Neural cell (in vitro differentiated cells): Measurements from ENCODE around the gene PLD4. TPM values are rescaled to one million over a fixed set of nuclear protein-coding genes. Genes with fewer than 3 reads are reported as not detected.
"Not testable (repeated sequence)": the region's sequence is repeated elsewhere in the genome, so short reads cannot be mapped to it uniquely, and the experiment has no call there.

Source experiments
- H2AFZ ChIP-seq: fragments of 200-600, 300-800 bp; sonication (generic), shearing (Covaris generic); 2 replicates; pipeline ENCODE4 v1.6.0; 2014; ENCODE audit warnings: low read depth, mild to moderate bottlenecking, antibody characterized with exemption, low read length, moderate library complexity
- H3F3A ChIP-seq: fragments of 200-600 bp; shearing (Covaris generic); 2 replicates; pipeline ENCODE4 v1.6.1; 2016; ENCODE audit warnings: mild to moderate bottlenecking, moderate library complexity, mixed read lengths, antibody characterized with exemption, low read length; ENCODE audit not compliant: insufficient read depth, poor library complexity, severe bottlenecking
- H3K27ac ChIP-seq: fragments of 200-600, 300-800 bp; sonication (generic), shearing (Covaris generic); 2 replicates; pipeline ENCODE4 v1.5.1; 2014; ENCODE audit warnings: mild to moderate bottlenecking, low read length, moderate library complexity
- H3K27me3 ChIP-seq: fragments of 300-800, 200-600 bp; sonication (generic), shearing (Covaris generic); 2 replicates; pipeline ENCODE4 v1.6.0; 2014; ENCODE audit warnings: mild to moderate bottlenecking, low read depth, low read length, moderate library complexity; ENCODE audit not compliant: insufficient read depth
- H3K36me3 ChIP-seq: fragments of 300-800, 200-600 bp; sonication (generic), shearing (Covaris generic); 2 replicates; pipeline ENCODE4 v1.5.1; 2014; ENCODE audit warnings: mild to moderate bottlenecking, antibody characterized with exemption, low read length, moderate library complexity; ENCODE audit not compliant: insufficient read depth
- H3K4me2 ChIP-seq: fragments of 300-800, 200-600 bp; sonication (generic), shearing (Covaris generic); 2 replicates; pipeline ENCODE4 v1.6.0; 2014; ENCODE audit warnings: mild to moderate bottlenecking, low read length
- H3K4me3 ChIP-seq: fragments of 300-800, 200-600 bp; sonication (generic), shearing (Covaris generic); 2 replicates; pipeline ENCODE4 v1.5.1; 2014; ENCODE audit warnings: mild to moderate bottlenecking, low read length, moderate library complexity
- H3K79me2 ChIP-seq: fragments of 200-600 bp; shearing (Covaris generic); replicated peaks from 2 replicates; pipeline ENCODE4 v1.6.0; 2014; ENCODE audit warnings: mild to moderate bottlenecking, low read length, moderate library complexity; ENCODE audit not compliant: insufficient read depth
- H3K9ac ChIP-seq: fragments of 300-800, 200-600 bp; sonication (generic), shearing (Covaris generic); 2 replicates; pipeline ENCODE4 v1.6.1; 2016; ENCODE audit warnings: mild to moderate bottlenecking, low read length, mixed read lengths
- H3K9me2 ChIP-seq: fragments of 200-600 bp; shearing (Covaris generic); 2 replicates; pipeline ENCODE4 v1.6.1; 2016; ENCODE audit warnings: mild to moderate bottlenecking, low read length, mixed read lengths; ENCODE audit not compliant: insufficient read depth
- H3K9me3 ChIP-seq: fragments of 200-600, 300-800 bp; sonication (generic), shearing (Covaris generic); 2 replicates; pipeline ENCODE4 v1.6.1; 2016; ENCODE audit warnings: mild to moderate bottlenecking, mixed run types, low read length, moderate library complexity, mixed read lengths
- H4K20me1 ChIP-seq: fragments of 200-600 bp; shearing (Covaris generic); 2 replicates; pipeline ENCODE4 v1.6.1; 2016; ENCODE audit warnings: mild to moderate bottlenecking, mixed run types; ENCODE audit not compliant: insufficient read depth
- EP300 ChIP-seq: fragments of 450-650 bp; conservative IDR thresholded peaks from 2 replicates; pipeline ENCODE4 v1.6.1; 2014; ENCODE audit warnings: antibody characterized with exemption, mild to moderate bottlenecking, moderate library complexity; ENCODE audit not compliant: poor library complexity, severe bottlenecking
- EZH2 ChIP-seq: fragments of 200-600, 300-800 bp; shearing (Covaris generic), sonication (generic); IDR thresholded peaks from 2 replicates; pipeline ENCODE4 v1.6.1; 2014; ENCODE audit warnings: antibody characterized with exemption, low read length, borderline replicate concordance, mild to moderate bottlenecking; ENCODE audit not compliant: insufficient read depth, poor library complexity, severe bottlenecking
- MXI1 ChIP-seq: fragments of 450-650 bp; conservative IDR thresholded peaks from 2 replicates; pipeline ENCODE4 v1.6.1; 2014; ENCODE audit warnings: antibody characterized with exemption, mild to moderate bottlenecking; ENCODE audit not compliant: poor library complexity, severe bottlenecking
- POLR2AphosphoS5 ChIP-seq: IDR thresholded peaks from 2 replicates; pipeline ENCODE4 v1.6.1; 2012
- RAD21 ChIP-seq: fragments of 450-650 bp; conservative IDR thresholded peaks from 2 replicates; pipeline ENCODE4 v1.6.1; 2014; ENCODE audit warnings: antibody characterized with exemption, mild to moderate bottlenecking, moderate library complexity
- SMC3 ChIP-seq: fragments of 450-650 bp; conservative IDR thresholded peaks from 2 replicates; pipeline ENCODE4 v1.6.1; 2014; ENCODE audit warnings: antibody characterized with exemption, mild to moderate bottlenecking, moderate library complexity; ENCODE audit not compliant: poor library complexity
- TAF1 ChIP-seq: IDR thresholded peaks from 2 replicates; pipeline ENCODE4 v1.6.1; 2012; ENCODE audit warnings: low read depth
- polyA plus RNA-seq: library from polyadenylated mRNA; depleted of rRNA; stranded (reverse); fragments of >200 nt; gene quantifications from 2 replicates; pipeline ENCODE4 v1.2.3, GENCODE V29; 2014
- TF ChIP-seq, protein P1 (sequence below): fragments of 450-650 bp; IDR thresholded peaks from 2 replicates; pipeline ENCODE4 v1.5.1; 2014; ENCODE audit warnings: antibody characterized with exemption, mild to moderate bottlenecking, moderate library complexity; ENCODE audit not compliant: poor library complexity, severe bottlenecking
- TF ChIP-seq, protein P2 (sequence below): IDR thresholded peaks from 2 replicates; pipeline ENCODE4 v1.6.1; 2012; ENCODE audit warnings: borderline replicate concordance

The PLD4 gene
- polyA plus RNA-seq, 1 donor from 2014 or later: not detected

- no peaks in the 10 kb centered on the region for H3K9me3 ChIP-seq
- H3K9ac ChIP-seq: no peak overlapping the region
- no peaks in the 10 kb centered on the region for H4K20me1 ChIP-seq
- no peaks in the 10 kb centered on the region for H3K27me3 ChIP-seq
- TF ChIP-seq, protein P1, sequence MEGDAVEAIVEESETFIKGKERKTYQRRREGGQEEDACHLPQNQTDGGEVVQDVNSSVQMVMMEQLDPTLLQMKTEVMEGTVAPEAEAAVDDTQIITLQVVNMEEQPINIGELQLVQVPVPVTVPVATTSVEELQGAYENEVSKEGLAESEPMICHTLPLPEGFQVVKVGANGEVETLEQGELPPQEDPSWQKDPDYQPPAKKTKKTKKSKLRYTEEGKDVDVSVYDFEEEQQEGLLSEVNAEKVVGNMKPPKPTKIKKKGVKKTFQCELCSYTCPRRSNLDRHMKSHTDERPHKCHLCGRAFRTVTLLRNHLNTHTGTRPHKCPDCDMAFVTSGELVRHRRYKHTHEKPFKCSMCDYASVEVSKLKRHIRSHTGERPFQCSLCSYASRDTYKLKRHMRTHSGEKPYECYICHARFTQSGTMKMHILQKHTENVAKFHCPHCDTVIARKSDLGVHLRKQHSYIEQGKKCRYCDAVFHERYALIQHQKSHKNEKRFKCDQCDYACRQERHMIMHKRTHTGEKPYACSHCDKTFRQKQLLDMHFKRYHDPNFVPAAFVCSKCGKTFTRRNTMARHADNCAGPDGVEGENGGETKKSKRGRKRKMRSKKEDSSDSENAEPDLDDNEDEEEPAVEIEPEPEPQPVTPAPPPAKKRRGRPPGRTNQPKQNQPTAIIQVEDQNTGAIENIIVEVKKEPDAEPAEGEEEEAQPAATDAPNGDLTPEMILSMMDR: no peak
- TF ChIP-seq POLR2AphosphoS5 (no peak), EZH2 (no peak), MXI1 (no peak), EP300 (no peak), SMC3 (no peak), TAF1 (no peak), RAD21 (no peak)
- TF ChIP-seq, protein P2, sequence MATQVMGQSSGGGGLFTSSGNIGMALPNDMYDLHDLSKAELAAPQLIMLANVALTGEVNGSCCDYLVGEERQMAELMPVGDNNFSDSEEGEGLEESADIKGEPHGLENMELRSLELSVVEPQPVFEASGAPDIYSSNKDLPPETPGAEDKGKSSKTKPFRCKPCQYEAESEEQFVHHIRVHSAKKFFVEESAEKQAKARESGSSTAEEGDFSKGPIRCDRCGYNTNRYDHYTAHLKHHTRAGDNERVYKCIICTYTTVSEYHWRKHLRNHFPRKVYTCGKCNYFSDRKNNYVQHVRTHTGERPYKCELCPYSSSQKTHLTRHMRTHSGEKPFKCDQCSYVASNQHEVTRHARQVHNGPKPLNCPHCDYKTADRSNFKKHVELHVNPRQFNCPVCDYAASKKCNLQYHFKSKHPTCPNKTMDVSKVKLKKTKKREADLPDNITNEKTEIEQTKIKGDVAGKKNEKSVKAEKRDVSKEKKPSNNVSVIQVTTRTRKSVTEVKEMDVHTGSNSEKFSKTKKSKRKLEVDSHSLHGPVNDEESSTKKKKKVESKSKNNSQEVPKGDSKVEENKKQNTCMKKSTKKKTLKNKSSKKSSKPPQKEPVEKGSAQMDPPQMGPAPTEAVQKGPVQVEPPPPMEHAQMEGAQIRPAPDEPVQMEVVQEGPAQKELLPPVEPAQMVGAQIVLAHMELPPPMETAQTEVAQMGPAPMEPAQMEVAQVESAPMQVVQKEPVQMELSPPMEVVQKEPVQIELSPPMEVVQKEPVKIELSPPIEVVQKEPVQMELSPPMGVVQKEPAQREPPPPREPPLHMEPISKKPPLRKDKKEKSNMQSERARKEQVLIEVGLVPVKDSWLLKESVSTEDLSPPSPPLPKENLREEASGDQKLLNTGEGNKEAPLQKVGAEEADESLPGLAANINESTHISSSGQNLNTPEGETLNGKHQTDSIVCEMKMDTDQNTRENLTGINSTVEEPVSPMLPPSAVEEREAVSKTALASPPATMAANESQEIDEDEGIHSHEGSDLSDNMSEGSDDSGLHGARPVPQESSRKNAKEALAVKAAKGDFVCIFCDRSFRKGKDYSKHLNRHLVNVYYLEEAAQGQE: no peak
- no peak overlapping the region for H3K4me2 ChIP-seq
- no peaks in the 10 kb centered on the region for H3K79me2 ChIP-seq
- H3K27ac ChIP-seq: no peak overlapping the region
- no peak overlapping the region for H3K4me3 ChIP-seq
- no peaks in the 10 kb centered on the region for H3F3A ChIP-seq
- peaks cover 3% of the 10 kb centered on the region for H3K36me3 ChIP-seq
- no peaks in the 10 kb centered on the region for H3K9me2 ChIP-seq
- H2AFZ ChIP-seq: no peak overlapping the region
Observed at GRCh38 chr14:104883681-104884361, 40.9 kb upstream of the PLD4 start.

GRCh38 chr14:104884381-104884780, 40.3 kb upstream of the PLD4 start:
- not testable (repeated sequence) for H3K27ac ChIP-seq, H2AFZ ChIP-seq, H3K79me2 ChIP-seq, H3K9me2 ChIP-seq, H3K9me3 ChIP-seq, H3F3A ChIP-seq, H3K4me2 ChIP-seq, H4K20me1 ChIP-seq, H3K4me3 ChIP-seq, H3K27me3 ChIP-seq, H3K36me3 ChIP-seq, H3K9ac ChIP-seq
